Stimulated activated CD4-positive, alpha-beta T cell treated with anti-CD3 and anti-CD28 coated beads, Interleukin-2, amount 100 ng/mL, for 24 hours (primary cell): ENCODE results near the gene SOHLH1.

ENCODE experiments used
- DNase-seq, 2 donors: peaks; one replicate each; pipeline ENCODE4 v3.0.0-alpha.2; 2020

SOHLH1 gene

GRCh38 chr9:135699440-135699839 lies at the start of gene SOHLH1:
TSS of gene SOHLH1 (minus strand) at chr9:135699481. CDS start at chr9:135699467, 14 bp downstream.
- DNase-seq = no peak

- no peak for DNase-seq
Observed at GRCh38 chr9:135748676-135749075, 49.4 kb upstream of the SOHLH1 start.

GRCh38 chr9:135747311-135747710 lies 48.0 kb upstream of the SOHLH1 start:
- no peak for DNase-seq

GRCh38 chr9:135746565-135746964 lies 47.3 kb upstream of the SOHLH1 start:
- no peak for DNase-seq

GRCh38 chr9:135745686-135746324 lies 46.5 kb upstream of the SOHLH1 start:
- DNase-seq = no peak

GRCh38 chr9:135745189-135745588 lies 45.9 kb upstream of the SOHLH1 start:
- no peak for DNase-seq

GRCh38 chr9:135744333-135745070 lies 45.2 kb upstream of the SOHLH1 start:
- no peak for DNase-seq

GRCh38 chr9:135743546-135744332 lies 44.5 kb upstream of the SOHLH1 start:
- no peak for DNase-seq

- no peak for DNase-seq
Observed at GRCh38 chr9:135743021-135743420, 43.7 kb upstream of the SOHLH1 start.

- DNase-seq = no peak
Observed at GRCh38 chr9:135741276-135742219, 42.3 kb upstream of the SOHLH1 start.

- DNase-seq = no peak
Observed at GRCh38 chr9:135739271-135740220, 40.3 kb upstream of the SOHLH1 start.

GRCh38 chr9:135737840-135738521 lies 38.7 kb upstream of the SOHLH1 start:
- no peak for DNase-seq

GRCh38 chr9:135736979-135737839 lies 37.9 kb upstream of the SOHLH1 start:
- no peak for DNase-seq

- no peak for DNase-seq
Observed at GRCh38 chr9:135736272-135736978, 37.1 kb upstream of the SOHLH1 start.

GRCh38 chr9:135734616-135735144 lies 35.4 kb upstream of the SOHLH1 start:
- no peak for DNase-seq

- no peak for DNase-seq
Observed at GRCh38 chr9:135732569-135733257, 33.4 kb upstream of the SOHLH1 start.

- no peak for DNase-seq
Observed at GRCh38 chr9:135731454-135731853, 32.2 kb upstream of the SOHLH1 start.

GRCh38 chr9:135729480-135729879 lies 30.2 kb upstream of the SOHLH1 start:
- no peak for DNase-seq
